SIG-M5 (cell line): Measurements from ENCODE around the gene COL28A1.

ENCODE experiments used
- DNase-seq: peaks from one replicate; lab custom pipeline; 2025; lab: John Stamatoyannopoulos, UW

The COL28A1 gene

GRCh38 chr7:7331523-7331922, 204.2 kb downstream of the COL28A1 start:
- no peak for DNase-seq

GRCh38 chr7:7330997-7331396, 204.7 kb downstream of the COL28A1 start:
- no peak for DNase-seq

GRCh38 chr7:7329326-7329725, 206.3 kb downstream of the COL28A1 start:
- DNase-seq, result no peak

GRCh38 chr7:7327423-7327822, 208.2 kb downstream of the COL28A1 start:
- no peak for DNase-seq

- DNase-seq, result no peak
These were observed 211.0 kb downstream of the COL28A1 start for GRCh38 chr7:7324698-7325097.

GRCh38 chr7:7323921-7324320, 211.8 kb downstream of the COL28A1 start:
- DNase-seq, result no peak

GRCh38 chr7:7323352-7323751, 212.3 kb downstream of the COL28A1 start:
- DNase-seq, result no peak

GRCh38 chr7:7321681-7322080, 214.0 kb downstream of the COL28A1 start:
- DNase-seq, result no peak

- no peak for DNase-seq
These were observed 217.1 kb downstream of the COL28A1 start for GRCh38 chr7:7318601-7319000.

- no peak for DNase-seq
These were observed 217.8 kb downstream of the COL28A1 start for GRCh38 chr7:7317850-7318249.

GRCh38 chr7:7315851-7316250, 219.8 kb downstream of the COL28A1 start:
- DNase-seq, result no peak

- no peak for DNase-seq
These were observed 223.3 kb downstream of the COL28A1 start for GRCh38 chr7:7312323-7312722.

- no peak for DNase-seq
These were observed 224.7 kb downstream of the COL28A1 start for GRCh38 chr7:7311001-7311400.

GRCh38 chr7:7309203-7309602, 226.5 kb downstream of the COL28A1 start:
- DNase-seq, result no peak
